NB4 (cell line): ENCODE results near the gene NAALADL2.

Source experiments
- POLR2A ChIP-seq: IDR thresholded peaks from 2 replicates; pipeline ENCODE4 v1.6.1; 2011; ENCODE audit warnings: mild to moderate bottlenecking; ENCODE audit not compliant: insufficient read length; ENCODE audit errors: extremely low read depth
- TF ChIP-seq, protein P1 (sequence below): IDR thresholded peaks from one replicate; pipeline ENCODE4 v1.5.1; 2012; ENCODE audit warnings: low read depth, low read length

DNA sequence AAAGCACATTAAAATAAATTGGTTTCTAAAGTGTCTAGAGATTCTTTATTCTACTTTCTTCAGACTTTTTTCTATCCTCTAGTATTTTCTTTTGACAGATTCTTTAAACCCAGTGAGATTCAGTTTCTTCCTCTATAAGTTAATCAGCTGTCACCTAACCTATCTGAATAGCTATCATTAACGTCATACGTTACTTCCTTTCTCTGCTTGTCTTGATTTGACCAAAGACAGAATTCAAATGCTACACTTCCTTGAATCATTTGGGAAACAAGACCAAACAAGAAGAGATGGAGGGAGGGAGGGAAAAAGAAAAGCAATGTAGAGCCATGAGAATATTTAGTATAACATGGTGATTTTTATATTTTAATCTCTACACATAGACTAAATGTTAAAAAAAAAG lies 235.2 kb downstream of the NAALADL2 start:
- no peak for TF ChIP-seq POLR2A
- TF ChIP-seq, protein P1, sequence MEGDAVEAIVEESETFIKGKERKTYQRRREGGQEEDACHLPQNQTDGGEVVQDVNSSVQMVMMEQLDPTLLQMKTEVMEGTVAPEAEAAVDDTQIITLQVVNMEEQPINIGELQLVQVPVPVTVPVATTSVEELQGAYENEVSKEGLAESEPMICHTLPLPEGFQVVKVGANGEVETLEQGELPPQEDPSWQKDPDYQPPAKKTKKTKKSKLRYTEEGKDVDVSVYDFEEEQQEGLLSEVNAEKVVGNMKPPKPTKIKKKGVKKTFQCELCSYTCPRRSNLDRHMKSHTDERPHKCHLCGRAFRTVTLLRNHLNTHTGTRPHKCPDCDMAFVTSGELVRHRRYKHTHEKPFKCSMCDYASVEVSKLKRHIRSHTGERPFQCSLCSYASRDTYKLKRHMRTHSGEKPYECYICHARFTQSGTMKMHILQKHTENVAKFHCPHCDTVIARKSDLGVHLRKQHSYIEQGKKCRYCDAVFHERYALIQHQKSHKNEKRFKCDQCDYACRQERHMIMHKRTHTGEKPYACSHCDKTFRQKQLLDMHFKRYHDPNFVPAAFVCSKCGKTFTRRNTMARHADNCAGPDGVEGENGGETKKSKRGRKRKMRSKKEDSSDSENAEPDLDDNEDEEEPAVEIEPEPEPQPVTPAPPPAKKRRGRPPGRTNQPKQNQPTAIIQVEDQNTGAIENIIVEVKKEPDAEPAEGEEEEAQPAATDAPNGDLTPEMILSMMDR: no peak
